Measurements from ENCODE around the gene CLEC4E. TPM values are rescaled to one million over a fixed set of nuclear protein-coding genes. Genes with fewer than 3 reads are reported as not detected.
"Not testable (repeated sequence)": the region's sequence is repeated elsewhere in the genome, so short reads cannot be mapped to it uniquely, and the experiment has no call there.

Gene CLEC4E
- total RNA-seq, result not detected
- polyA plus RNA-seq (2013, experiment 1 of 2), result 4.7 TPM
- 4.5 TPM for polyA plus RNA-seq (2013, experiment 2 of 2)
- total RNA-seq, result 0 to 1.2 (median 0) reads per million in 172 experiments

DNA sequence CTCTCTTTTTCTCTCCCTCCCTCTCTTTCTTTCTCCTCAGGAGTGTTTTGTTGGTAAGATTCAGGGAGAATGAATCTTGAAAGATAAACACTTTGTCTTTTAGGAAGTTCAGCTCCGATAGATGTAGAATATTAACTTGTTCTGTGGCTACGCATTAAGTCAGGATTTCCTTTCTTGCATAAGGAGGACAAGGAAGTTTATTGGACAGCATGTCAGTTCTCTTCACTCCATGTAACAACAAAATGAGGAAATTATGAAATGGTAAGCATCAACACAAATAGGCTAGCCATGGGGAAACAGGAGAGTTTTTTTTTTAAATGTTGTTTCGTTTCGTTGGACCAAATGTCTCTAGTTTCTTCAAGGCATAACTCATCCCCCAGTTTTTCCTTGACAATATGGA is at the start of gene CLEC4E:
Gene CLEC4E (minus strand): TSS at position 75 of the 400 bp plus-strand sequence. CDS start 108 bp downstream, outside the sequence.
- H3K4me3 ChIP-seq (ENCODE audit: low read length); H3K36me3 ChIP-seq (ENCODE audit: insufficient read depth, low read length); H3K27ac Mint-ChIP-seq; H3K4me1 Mint-ChIP-seq (ENCODE audit: low read depth); H3K9me3 Mint-ChIP-seq; ATAC-seq (ENCODE audit: poor library complexity); H3K36me3 Mint-ChIP-seq (ENCODE audit: low read depth); H3K4me3 Mint-ChIP-seq; CTCF ChIA-PET; POLR2A ChIA-PET; H3K27ac ChIP-seq (ENCODE audit: low read depth in 1 of 2, low read length in 2 of 2); H3K9me3 ChIP-seq (ENCODE audit: control insufficient read depth in 1 of 2, insufficient read depth in 1 of 2, low read length in 2 of 2); H3K27me3 ChIP-seq (ENCODE audit: control insufficient read depth in 1 of 2, insufficient read depth in 2 of 2, low read length in 2 of 2); H3K4me1 ChIP-seq (ENCODE audit: insufficient read depth, low read length): not testable (repeated sequence)
- intact Hi-C loops (cut with DNase I, micrococcal nuclease), result loop anchor here in 1 of 2 experiments (10.0 kb wide), 1 partner anchor 144 kb away; no protein-coding TSS in a partner anchor
- peak in 3 of 14 experiments; percentile 2 to 28 (median 24) for DNase-seq
- peaks cover 49% of the 10 kb centered on the region for H3K27me3 Mint-ChIP-seq

GRCh38 chr12:8589679-8590078 is 49.0 kb upstream of the CLEC4E start:
- ChIA-PET CTCF (no interaction called here), POLR2A (no interaction called here)
- H3K4me1 Mint-ChIP-seq (ENCODE audit: low read depth), result no peaks in the 10 kb centered on the region
- H3K36me3 Mint-ChIP-seq (ENCODE audit: low read depth), result no peaks in the 10 kb centered on the region
- ATAC-seq (ENCODE audit: poor library complexity), result no peak
- no peaks in the 10 kb centered on the region for H3K27me3 Mint-ChIP-seq
- TF ChIP-seq, protein P1, sequence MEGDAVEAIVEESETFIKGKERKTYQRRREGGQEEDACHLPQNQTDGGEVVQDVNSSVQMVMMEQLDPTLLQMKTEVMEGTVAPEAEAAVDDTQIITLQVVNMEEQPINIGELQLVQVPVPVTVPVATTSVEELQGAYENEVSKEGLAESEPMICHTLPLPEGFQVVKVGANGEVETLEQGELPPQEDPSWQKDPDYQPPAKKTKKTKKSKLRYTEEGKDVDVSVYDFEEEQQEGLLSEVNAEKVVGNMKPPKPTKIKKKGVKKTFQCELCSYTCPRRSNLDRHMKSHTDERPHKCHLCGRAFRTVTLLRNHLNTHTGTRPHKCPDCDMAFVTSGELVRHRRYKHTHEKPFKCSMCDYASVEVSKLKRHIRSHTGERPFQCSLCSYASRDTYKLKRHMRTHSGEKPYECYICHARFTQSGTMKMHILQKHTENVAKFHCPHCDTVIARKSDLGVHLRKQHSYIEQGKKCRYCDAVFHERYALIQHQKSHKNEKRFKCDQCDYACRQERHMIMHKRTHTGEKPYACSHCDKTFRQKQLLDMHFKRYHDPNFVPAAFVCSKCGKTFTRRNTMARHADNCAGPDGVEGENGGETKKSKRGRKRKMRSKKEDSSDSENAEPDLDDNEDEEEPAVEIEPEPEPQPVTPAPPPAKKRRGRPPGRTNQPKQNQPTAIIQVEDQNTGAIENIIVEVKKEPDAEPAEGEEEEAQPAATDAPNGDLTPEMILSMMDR (IDR thresholded peaks at IDR 0.05), result no peak
- Histone ChIP-seq H3K4me3 (ENCODE audit: low read length) (no peak overlapping the region), H3K27me3 (ENCODE audit: control insufficient read depth in 1 of 2, insufficient read depth in 2 of 2, low read length in 2 of 2) (no peaks in the 10 kb centered on the region), H3K9me3 (ENCODE audit: control insufficient read depth in 1 of 2, insufficient read depth in 1 of 2, low read length in 2 of 2) (no peaks in the 10 kb centered on the region), H3K27ac (ENCODE audit: low read depth in 1 of 2, low read length in 2 of 2) (no peak overlapping the region), H3K36me3 (ENCODE audit: insufficient read depth, low read length) (no peaks in the 10 kb centered on the region), H3K4me1 (ENCODE audit: insufficient read depth, low read length) (no peaks in the 10 kb centered on the region)
- H3K9me3 Mint-ChIP-seq, result no peaks in the 10 kb centered on the region
- intact Hi-C loops (cut with DNase I, micrococcal nuclease), result no loop called here
- DNase-seq, result no peak
- no peak overlapping the region for H3K27ac Mint-ChIP-seq
- H3K4me3 Mint-ChIP-seq, result no peak overlapping the region

DNA sequence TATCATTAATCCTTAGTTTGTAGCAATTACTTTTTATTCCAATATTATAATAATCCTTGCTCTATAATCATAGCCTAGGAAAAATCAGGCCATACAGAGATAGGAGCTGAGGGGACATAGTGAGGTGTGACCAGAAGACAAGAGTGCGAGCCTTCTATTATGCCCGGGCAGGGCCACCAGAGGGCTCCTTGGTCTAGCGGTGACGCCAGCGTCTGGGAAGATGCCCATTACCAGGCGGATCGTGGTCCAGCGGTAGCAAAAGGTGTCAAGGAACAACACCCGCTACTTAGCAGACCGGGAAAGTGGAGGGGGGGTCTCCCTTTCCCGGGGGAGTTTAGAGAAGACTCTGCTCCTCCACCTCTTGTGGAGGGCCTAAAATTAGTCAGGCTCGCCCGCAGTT is 43.8 kb upstream of the CLEC4E start:
- H3K9me3 Mint-ChIP-seq; DNase-seq; H3K4me1 ChIP-seq (ENCODE audit: insufficient read depth, low read length); H3K27me3 Mint-ChIP-seq; H3K36me3 Mint-ChIP-seq (ENCODE audit: low read depth); H3K9me3 ChIP-seq (ENCODE audit: control insufficient read depth in 1 of 2, insufficient read depth in 1 of 2, low read length in 2 of 2); H3K27ac ChIP-seq (ENCODE audit: low read depth in 1 of 2, low read length in 2 of 2); POLR2A ChIA-PET; CTCF ChIA-PET; H3K4me3 ChIP-seq (ENCODE audit: low read length); H3K27ac Mint-ChIP-seq; H3K4me1 Mint-ChIP-seq (ENCODE audit: low read depth); H3K27me3 ChIP-seq (ENCODE audit: control insufficient read depth in 1 of 2, insufficient read depth in 2 of 2, low read length in 2 of 2); H3K36me3 ChIP-seq (ENCODE audit: insufficient read depth, low read length); intact Hi-C loops (cut with DNase I, micrococcal nuclease); H3K4me3 Mint-ChIP-seq; ATAC-seq (ENCODE audit: poor library complexity): not testable (repeated sequence)

DNA sequence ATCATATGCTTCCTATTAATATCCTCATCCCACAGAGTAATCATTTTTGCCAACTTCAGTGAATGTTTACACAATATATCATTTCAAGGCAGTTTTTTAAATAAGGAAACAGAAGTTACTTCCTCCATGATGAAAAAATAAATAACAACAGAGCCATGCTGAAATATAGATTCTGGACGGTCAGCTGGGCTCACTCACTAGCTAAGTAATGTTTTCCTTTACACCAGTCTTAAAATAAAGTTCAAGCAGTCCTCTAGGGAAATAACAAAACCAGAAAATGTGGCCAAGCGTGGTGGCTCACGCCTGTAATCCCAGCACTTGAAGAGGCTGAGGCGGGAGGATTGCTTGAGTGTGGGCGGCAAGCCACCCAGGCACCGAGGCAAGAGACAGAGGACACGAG is 43.3 kb upstream of the CLEC4E start:
- Mint-ChIP-seq H3K4me1 (ENCODE audit: low read depth) (no peaks in the 10 kb centered on the region), H3K27ac (no peak overlapping the region), H3K27me3 (no peaks in the 10 kb centered on the region), H3K4me3 (no peak overlapping the region), H3K9me3 (no peaks in the 10 kb centered on the region), H3K36me3 (ENCODE audit: low read depth) (no peaks in the 10 kb centered on the region)
- TF ChIP-seq, protein P1 (IDR thresholded peaks at IDR 0.05), result no peak
- no peak for ATAC-seq (ENCODE audit: poor library complexity)
- ChIA-PET POLR2A (no interaction called here), CTCF (no interaction called here)
- Histone ChIP-seq H3K27ac (ENCODE audit: low read depth in 1 of 2, low read length in 2 of 2) (no peak overlapping the region), H3K9me3 (ENCODE audit: control insufficient read depth in 1 of 2, insufficient read depth in 1 of 2, low read length in 2 of 2) (no peaks in the 10 kb centered on the region), H3K4me3 (ENCODE audit: low read length) (no peak overlapping the region), H3K4me1 (ENCODE audit: insufficient read depth, low read length) (no peaks in the 10 kb centered on the region), H3K36me3 (ENCODE audit: insufficient read depth, low read length) (no peaks in the 10 kb centered on the region), H3K27me3 (ENCODE audit: control insufficient read depth in 1 of 2, insufficient read depth in 2 of 2, low read length in 2 of 2) (no peaks in the 10 kb centered on the region)
- intact Hi-C loops (cut with DNase I, micrococcal nuclease), result no loop called here
- DNase-seq, result no peak

Measured in CD4-positive, alpha-beta T cell (primary cell).